CD4-positive, alpha-beta T cell treated with Interleukin-6 at 100 ng/mL for 8 hours (primary cell): ENCODE results near the gene SORCS3.

ENCODE experiments used
- DNase-seq: peaks from one replicate; pipeline ENCODE4 v3.0.0-alpha.2; 2020; ENCODE audit warnings: mixed read lengths, low spot score

Gene SORCS3

GRCh38 chr10:104646146-104646545 lies 5.1 kb downstream of the SORCS3 start:
- DNase-seq, result no peak

GRCh38 chr10:104648421-104648820 lies 7.3 kb downstream of the SORCS3 start:
- DNase-seq, result no peak

DNA sequence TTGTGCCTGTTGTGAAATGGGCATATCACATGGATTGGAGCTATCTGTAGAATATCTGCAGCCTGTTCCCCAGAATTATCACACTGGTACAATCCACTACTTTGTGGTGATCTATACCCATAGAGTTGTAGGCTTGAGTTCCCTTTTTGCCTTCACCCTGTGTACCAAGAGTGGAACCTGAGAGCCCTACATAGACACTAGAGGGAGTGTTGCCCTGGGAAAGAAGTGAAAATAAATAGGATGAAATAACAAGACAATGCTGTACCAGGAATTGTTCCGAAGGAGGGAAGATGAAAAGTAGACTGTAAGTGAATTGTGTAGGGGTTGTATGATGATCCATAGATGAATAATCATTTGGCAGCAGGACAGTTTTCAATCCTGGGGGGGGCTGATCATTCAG lies 9.0 kb downstream of the SORCS3 start:
- no peak for DNase-seq

- no peak for DNase-seq
Measured at GRCh38 chr10:104650635-104651331, 9.7 kb downstream of the SORCS3 start.

DNA sequence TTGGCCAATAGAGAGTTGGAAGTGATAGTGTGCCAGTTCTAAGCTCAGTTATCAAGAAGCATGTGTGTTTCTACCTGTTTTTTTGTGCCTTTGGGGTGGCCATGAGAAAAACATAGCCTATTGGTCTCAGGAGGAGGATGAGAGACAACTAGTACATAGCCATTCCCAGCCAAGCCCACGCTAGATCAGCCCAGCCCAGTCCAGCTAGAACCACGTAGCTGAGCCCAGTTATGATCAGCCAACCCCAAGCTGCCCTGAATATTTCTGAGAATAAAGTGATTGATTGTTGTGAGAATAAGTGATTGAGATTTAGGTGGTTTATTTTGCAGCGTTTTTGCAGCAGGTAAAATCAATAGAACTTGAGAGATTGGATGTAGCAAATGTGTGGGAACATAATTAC lies 15.9 kb downstream of the SORCS3 start:
- DNase-seq, result no peak

DNA sequence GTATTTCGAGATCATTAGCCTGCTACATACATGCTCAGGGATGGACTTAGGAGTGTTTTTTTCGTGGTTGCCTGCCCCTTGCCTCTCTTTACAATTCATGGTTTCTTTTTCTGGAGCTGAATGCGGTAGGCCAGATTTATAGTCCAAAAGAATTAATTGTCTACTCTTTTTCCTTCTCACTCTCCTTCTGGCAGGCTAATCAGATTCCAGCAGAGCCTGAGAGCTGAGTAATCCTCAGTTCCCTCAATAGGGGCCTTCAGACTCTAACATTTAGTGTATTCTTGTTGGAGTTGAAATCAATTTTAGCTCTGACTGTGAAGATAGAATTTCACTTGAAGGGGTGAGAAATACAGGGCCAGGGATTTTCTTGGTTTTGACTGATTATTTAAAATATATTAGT lies 16.4 kb downstream of the SORCS3 start:
- DNase-seq, result no peak

- DNase-seq, result no peak
Measured at GRCh38 chr10:104658067-104658466, 17.0 kb downstream of the SORCS3 start.

GRCh38 chr10:104659809-104660208 lies 18.7 kb downstream of the SORCS3 start:
- DNase-seq, result no peak

GRCh38 chr10:104663076-104663475 lies 22.0 kb downstream of the SORCS3 start:
- no peak for DNase-seq

- no peak for DNase-seq
Measured at GRCh38 chr10:104663563-104663962, 22.5 kb downstream of the SORCS3 start.

- no peak for DNase-seq
Measured at GRCh38 chr10:104664205-104664604, 23.1 kb downstream of the SORCS3 start.

DNA sequence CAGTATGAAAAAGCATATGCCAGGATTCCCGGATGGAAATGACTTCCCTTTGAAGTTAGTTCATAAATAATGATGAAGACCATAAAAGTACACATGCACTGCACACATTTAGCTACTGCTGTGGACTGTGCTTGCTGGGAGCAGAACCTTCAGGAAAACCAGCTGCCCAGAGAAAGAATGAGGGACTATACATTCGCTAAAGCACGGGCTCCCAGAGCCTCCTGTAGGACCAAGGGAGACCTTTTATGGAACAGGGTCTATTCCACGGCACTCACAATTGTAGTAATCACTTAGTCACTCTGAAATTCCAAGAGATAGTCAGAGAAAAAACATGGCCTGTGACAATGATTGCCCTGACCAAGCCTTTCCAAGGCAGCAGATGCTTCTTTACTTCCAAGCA lies 24.1 kb downstream of the SORCS3 start:
- no peak for DNase-seq

GRCh38 chr10:104666106-104666505 lies 25.0 kb downstream of the SORCS3 start:
- DNase-seq, result no peak

- DNase-seq, result no peak
Measured at GRCh38 chr10:104676874-104677273, 35.8 kb downstream of the SORCS3 start.

DNA sequence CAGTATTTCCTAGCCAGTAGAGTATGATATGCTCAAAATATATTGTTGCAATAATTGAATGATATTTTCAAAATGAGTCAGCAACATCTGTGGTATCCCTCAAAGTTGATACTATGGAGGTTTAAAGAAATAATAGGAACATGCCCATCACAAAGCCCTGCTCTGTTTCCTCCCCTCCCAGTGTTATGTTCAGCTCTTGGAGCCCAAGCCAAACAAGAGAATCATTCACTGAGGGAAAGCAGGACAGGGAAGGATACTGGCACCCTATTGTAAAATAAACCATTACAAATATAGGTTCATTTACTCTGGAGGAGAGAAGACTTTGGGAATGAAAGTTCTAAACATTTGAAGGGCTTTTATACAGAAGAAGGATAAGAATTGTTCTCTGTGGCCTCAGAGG lies 37.6 kb downstream of the SORCS3 start:
- no peak for DNase-seq

DNA sequence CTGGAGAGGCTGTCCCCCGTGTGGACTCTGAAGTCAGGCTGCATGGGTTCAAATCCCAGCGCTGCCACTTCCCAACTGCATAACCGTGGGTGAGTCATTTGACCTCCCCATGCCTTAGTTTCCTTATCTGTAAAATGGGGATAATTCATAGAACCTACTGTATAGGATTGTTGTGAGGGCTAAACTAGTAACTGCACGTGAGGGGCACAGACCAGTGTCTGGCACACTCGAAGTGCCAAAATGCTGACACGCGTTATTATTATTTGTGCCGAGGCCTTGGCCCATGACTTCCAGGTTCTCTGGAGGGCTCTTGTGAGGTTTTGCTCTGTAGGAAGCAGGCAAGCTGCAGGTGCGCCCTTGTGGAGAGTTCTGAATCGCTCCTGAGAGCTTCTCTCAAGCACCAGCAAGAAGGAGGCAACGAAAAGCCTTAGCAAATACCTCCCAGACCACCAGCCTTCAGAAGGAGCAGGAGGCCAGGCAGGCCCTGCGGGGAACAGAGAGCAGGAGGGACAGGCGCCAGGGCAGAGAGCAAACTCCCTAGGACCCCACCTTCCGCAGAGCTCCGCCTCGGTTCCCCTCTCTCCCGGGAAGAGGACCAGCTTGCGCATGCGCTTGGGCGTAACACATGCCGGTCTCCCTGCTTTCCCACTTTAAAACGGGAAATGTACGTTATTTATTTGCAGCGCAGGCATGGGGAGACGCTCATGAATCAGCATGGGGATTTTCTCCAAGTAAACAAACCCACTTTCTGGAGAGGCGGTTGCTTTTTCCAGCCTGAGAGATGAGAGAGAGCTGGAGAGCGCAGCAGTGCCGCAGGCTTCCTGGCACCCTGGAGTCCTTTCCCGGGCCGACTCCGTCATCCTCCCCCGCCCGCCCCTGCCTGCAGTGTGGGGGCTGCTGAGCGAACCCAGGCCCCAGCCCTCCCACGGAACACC lies 39.6 kb downstream of the SORCS3 start:
- no peak for DNase-seq

GRCh38 chr10:104681485-104681884 lies 40.4 kb downstream of the SORCS3 start:
- DNase-seq, result no peak

DNA sequence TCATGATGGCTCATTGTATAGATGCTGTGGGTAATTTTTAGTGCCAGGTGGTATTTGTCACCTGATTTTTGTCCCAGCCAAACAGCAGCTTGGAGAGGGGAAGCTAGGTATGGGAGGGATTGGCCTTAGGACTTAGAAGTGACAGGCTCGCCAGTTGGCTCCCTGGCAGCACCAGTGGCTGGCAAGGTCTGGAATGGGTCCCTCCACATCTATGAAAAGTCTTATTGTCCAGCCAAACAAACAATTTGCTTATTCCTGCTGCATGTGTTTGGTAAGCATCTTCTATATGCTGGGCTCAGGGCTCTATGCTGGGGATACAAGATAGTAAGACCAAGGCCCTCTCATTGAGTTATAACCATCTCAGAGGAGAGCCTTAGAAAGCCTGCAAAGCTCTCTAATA lies 42.5 kb downstream of the SORCS3 start:
- no peak for DNase-seq

DNA sequence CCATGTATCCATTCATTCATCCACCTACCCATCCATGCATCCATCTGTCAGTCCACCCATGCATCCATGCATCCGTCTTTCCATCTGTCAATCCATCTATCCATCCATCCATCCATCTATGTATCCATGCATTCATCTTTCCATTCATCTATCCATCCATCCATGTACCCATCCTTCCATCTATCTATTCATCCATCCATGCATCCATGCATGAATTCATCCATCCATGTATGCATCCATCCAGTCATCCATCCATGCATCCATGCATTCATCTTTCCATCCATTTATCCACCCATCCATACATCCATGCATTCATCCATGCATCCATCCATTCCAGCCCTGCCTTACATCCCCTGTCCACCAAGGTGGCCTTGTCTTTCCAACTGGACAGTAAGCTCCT lies 45.7 kb downstream of the SORCS3 start:
- DNase-seq, result no peak

- DNase-seq, result no peak
Measured at GRCh38 chr10:104688251-104689042, 47.4 kb downstream of the SORCS3 start.

DNA sequence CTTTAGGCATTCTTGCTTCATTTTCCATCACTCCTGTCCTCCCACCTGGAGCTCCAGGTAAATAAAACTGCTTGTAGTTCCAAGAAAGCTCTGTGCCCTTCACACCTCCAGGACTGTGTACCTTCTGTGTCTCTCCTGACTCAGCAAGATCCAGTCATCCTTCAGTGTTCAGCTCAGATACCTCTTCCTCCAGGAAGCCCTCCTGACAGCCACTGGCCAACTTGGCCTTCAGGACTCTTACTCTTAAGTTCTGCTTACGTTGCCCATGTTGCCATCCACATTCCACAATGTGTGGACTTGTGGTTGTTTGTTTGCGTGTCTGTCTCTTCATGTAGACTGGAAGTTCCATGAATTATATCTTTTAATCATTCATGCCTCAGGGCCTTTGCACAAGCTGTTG lies 48.0 kb downstream of the SORCS3 start:
- no peak for DNase-seq

DNA sequence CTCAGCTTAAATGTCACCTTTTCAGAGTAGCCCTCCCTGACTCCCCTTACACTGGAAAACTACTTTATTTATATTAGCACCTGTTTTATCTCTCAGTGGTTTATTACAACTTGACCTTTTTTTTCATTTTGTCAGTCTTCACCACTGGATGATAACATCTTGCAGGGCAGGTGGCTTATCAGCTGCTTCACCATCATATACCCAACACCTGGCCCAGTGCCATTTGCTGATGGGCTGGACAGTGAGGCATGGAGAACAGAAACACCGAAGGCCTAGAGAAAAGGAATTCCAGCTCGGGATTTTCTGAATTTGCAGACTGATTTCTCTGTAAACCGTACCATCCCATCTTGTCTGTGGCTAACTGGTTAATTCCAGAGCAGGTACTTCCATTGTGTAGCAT lies 48.5 kb downstream of the SORCS3 start:
- no peak for DNase-seq

- DNase-seq, result no peak
Measured at GRCh38 chr10:104690101-104690500, 49.0 kb downstream of the SORCS3 start.
